ENCODE measurements around the gene RAB3C. TPM values are rescaled to one million over a fixed set of nuclear protein-coding genes. Genes with fewer than 3 reads are reported as not detected.

The RAB3C gene
- polyA plus RNA-seq, 4 donors = 0.22 to 6.5 (median 2.9) TPM

DNA sequence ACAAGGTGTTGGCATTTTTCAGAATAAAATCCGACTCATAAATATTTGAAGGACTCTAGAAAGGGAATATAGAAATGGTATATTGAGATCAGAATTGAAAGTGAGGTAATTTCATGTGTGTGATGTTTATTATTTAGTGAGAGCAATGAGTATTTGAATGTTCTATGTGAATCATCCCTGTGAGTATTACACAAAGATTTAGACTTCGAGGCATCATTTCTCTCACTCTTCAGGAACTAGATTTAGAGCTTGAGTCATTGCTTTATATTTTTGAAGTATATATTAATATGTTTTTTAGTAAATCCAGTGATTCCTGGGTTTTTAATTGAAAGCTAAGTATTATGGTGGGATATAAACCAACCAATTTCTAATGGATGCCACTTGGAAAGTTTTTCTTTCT, 91.2 kb downstream of the RAB3C start:
- FAIRE-seq = no peak
- DNase-seq = no peak
- 82 to 92% (median 91%) methylated on average over 2 of the region's 2 CpGs for WGBS, 3 donors

DNA sequence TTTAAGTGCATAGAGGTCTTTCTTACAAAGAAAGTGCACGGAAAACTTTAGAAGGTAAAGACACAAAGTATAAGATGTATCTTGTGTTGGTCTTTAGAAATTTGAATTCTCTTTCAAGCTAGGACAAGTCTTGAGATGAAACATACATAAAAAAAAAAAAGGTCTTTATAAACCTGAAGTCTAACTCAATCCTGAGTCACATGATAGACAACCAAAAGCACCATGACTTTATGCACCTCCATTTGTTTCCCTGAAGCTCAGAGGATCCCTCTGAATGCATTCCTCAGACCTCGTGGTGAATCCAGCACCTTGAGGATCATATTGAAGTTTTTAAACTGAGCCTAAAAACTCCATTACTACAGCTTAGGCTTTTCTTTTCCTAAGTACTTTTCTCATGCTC, 91.8 kb downstream of the RAB3C start:
- H3K36me3 ChIP-seq (ENCODE audit: control insufficient read depth in 3 of 3, insufficient read depth in 2 of 3, low read depth in 1 of 3, low read length in 3 of 3) = no peaks in the 10 kb centered on the region
- FAIRE-seq (no peak), DNase-seq (no peak)
- H3K4me3 ChIP-seq (ENCODE audit: low read depth in 1 of 3, low read length in 3 of 3) = no peak overlapping the region
- no peaks in the 10 kb centered on the region for H3K27me3 ChIP-seq (ENCODE audit: control insufficient read depth in 3 of 3, insufficient read depth in 3 of 3, low read length in 3 of 3)
- WGBS, 3 donors = 57 to 78% (median 71%) methylated on average over 2 of the region's 2 CpGs
- no peaks in the 10 kb centered on the region for H3K4me1 ChIP-seq (ENCODE audit: control insufficient read depth in 3 of 3, insufficient read depth in 2 of 3, low read depth in 1 of 3, low read length in 2 of 3)
- no peaks in the 10 kb centered on the region for H3K9me3 ChIP-seq (ENCODE audit: control insufficient read depth in 2 of 2, insufficient read depth in 1 of 2, low read depth in 1 of 2, low read length in 1 of 2)
- no peak overlapping the region for H3K27ac ChIP-seq (ENCODE audit: low read depth in 1 of 3, low read length in 2 of 3)

More for the DNA sequence above, 91.2 kb downstream of the RAB3C start:
- Histone ChIP-seq H3K9me3 (ENCODE audit: control insufficient read depth in 2 of 2, insufficient read depth in 1 of 2, low read depth in 1 of 2, low read length in 1 of 2) (no peaks in the 10 kb centered on the region), H3K27ac (ENCODE audit: low read depth in 1 of 3, low read length in 2 of 3) (no peak overlapping the region), H3K4me1 (ENCODE audit: control insufficient read depth in 3 of 3, insufficient read depth in 2 of 3, low read depth in 1 of 3, low read length in 2 of 3) (no peaks in the 10 kb centered on the region), H3K27me3 (ENCODE audit: control insufficient read depth in 3 of 3, insufficient read depth in 3 of 3, low read length in 3 of 3) (no peaks in the 10 kb centered on the region), H3K36me3 (ENCODE audit: control insufficient read depth in 3 of 3, insufficient read depth in 2 of 3, low read depth in 1 of 3, low read length in 3 of 3) (no peaks in the 10 kb centered on the region), H3K4me3 (ENCODE audit: low read depth in 1 of 3, low read length in 3 of 3) (no peak overlapping the region)

DNA sequence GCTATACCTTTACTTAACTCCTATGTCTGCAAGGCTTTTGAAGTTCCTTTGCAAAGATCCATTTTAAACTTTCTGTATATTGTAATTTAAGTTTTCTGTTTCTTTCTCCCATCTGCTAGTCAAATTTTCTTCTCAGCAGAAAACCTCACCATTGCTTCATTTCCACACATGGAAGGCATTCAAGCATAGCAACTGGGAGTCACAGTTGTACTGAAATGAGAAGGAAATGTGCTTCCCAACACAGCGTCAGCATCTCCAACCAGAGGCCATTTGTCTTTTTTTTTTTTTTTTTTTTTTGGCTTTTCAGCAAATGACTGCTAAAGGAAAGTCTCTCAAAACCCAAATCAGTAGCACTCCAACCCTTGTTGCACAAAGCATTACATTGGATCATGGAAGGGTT, 92.5 kb downstream of the RAB3C start:
- no peak for FAIRE-seq

DNA sequence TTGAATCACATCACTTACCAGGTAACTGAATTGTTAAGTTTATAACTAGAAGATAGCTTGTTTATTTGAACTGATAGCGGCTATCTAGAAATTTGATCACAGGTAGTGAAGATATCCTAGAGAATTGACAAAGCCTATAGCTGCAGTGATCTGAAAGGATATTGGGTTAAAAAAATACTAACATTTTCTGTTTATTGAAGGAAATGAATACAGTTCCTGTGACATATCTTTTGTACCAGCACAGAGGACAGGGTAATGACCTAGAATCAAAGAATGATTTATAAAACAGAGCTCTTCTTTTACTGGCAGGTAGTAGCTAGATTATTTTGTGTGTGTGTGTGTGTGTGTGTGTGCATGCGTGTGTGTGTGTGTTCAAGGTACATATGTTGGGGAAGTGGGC, 94.8 kb downstream of the RAB3C start:
- FAIRE-seq (no peak), DNase-seq (no peak)
- H3K4me1 ChIP-seq (ENCODE audit: control insufficient read depth in 3 of 3, insufficient read depth in 2 of 3, low read depth in 1 of 3, low read length in 2 of 3) = no peaks in the 10 kb centered on the region
- WGBS, 3 donors = 70 to 89% (median 79%) methylated on average over 2 of the region's 2 CpGs
- H3K9me3 ChIP-seq (ENCODE audit: control insufficient read depth in 2 of 2, insufficient read depth in 1 of 2, low read depth in 1 of 2, low read length in 1 of 2) = no peaks in the 10 kb centered on the region
- no peaks in the 10 kb centered on the region for H3K36me3 ChIP-seq (ENCODE audit: control insufficient read depth in 3 of 3, insufficient read depth in 2 of 3, low read depth in 1 of 3, low read length in 3 of 3)
- no peaks in the 10 kb centered on the region for H3K27me3 ChIP-seq (ENCODE audit: control insufficient read depth in 3 of 3, insufficient read depth in 3 of 3, low read length in 3 of 3)
- H3K27ac ChIP-seq (ENCODE audit: low read depth in 1 of 3, low read length in 2 of 3) = no peak overlapping the region
- no peak overlapping the region for H3K4me3 ChIP-seq (ENCODE audit: low read depth in 1 of 3, low read length in 3 of 3)

More for the DNA sequence above, 92.5 kb downstream of the RAB3C start:
- Histone ChIP-seq H3K4me1 (ENCODE audit: control insufficient read depth in 3 of 3, insufficient read depth in 2 of 3, low read depth in 1 of 3, low read length in 2 of 3) (no peaks in the 10 kb centered on the region), H3K4me3 (ENCODE audit: low read depth in 1 of 3, low read length in 3 of 3) (no peak overlapping the region), H3K27ac (ENCODE audit: low read depth in 1 of 3, low read length in 2 of 3) (no peak overlapping the region), H3K9me3 (ENCODE audit: control insufficient read depth in 2 of 2, insufficient read depth in 1 of 2, low read depth in 1 of 2, low read length in 1 of 2) (no peaks in the 10 kb centered on the region), H3K27me3 (ENCODE audit: control insufficient read depth in 3 of 3, insufficient read depth in 3 of 3, low read length in 3 of 3) (no peaks in the 10 kb centered on the region), H3K36me3 (ENCODE audit: control insufficient read depth in 3 of 3, insufficient read depth in 2 of 3, low read depth in 1 of 3, low read length in 3 of 3) (no peaks in the 10 kb centered on the region)
- WGBS, 3 donors = 62 to 93% (median 71%) methylated on average over 1 of the region's 1 CpG
- DNase-seq = no peak

DNA sequence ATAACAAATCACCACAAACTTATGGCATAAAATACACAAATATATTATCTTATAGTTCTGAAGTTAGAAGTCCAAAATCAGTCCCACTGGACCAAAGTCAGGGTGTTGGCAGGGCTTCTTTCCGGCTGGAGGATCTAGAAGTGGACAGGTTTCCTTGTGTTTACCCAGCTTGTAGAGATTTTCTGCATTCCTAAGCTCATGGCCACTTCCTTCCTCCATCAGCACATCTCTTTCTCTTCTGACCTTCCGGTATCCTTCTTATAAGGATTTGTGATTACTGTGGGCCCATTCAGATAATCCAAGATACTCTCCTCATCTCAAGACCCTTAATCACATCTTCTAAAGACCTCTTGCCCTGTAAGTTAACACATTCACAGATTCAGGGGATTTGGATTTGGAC, 97.6 kb downstream of the RAB3C start:
- FAIRE-seq (no peak), DNase-seq (no peak)
- 71 to 85% (median 75%) methylated on average over 2 of the region's 2 CpGs for WGBS, 3 donors
- no peaks in the 10 kb centered on the region for H3K27me3 ChIP-seq (ENCODE audit: control insufficient read depth in 3 of 3, insufficient read depth in 3 of 3, low read length in 3 of 3)
- no peak overlapping the region for H3K27ac ChIP-seq (ENCODE audit: low read depth in 1 of 3, low read length in 2 of 3)
- no peaks in the 10 kb centered on the region for H3K36me3 ChIP-seq (ENCODE audit: control insufficient read depth in 3 of 3, insufficient read depth in 2 of 3, low read depth in 1 of 3, low read length in 3 of 3)
- H3K9me3 ChIP-seq (ENCODE audit: control insufficient read depth in 2 of 2, insufficient read depth in 1 of 2, low read depth in 1 of 2, low read length in 1 of 2) = no peaks in the 10 kb centered on the region
- no peak overlapping the region for H3K4me3 ChIP-seq (ENCODE audit: low read depth in 1 of 3, low read length in 3 of 3)
- H3K4me1 ChIP-seq (ENCODE audit: control insufficient read depth in 3 of 3, insufficient read depth in 2 of 3, low read depth in 1 of 3, low read length in 2 of 3) = no peaks in the 10 kb centered on the region

DNA sequence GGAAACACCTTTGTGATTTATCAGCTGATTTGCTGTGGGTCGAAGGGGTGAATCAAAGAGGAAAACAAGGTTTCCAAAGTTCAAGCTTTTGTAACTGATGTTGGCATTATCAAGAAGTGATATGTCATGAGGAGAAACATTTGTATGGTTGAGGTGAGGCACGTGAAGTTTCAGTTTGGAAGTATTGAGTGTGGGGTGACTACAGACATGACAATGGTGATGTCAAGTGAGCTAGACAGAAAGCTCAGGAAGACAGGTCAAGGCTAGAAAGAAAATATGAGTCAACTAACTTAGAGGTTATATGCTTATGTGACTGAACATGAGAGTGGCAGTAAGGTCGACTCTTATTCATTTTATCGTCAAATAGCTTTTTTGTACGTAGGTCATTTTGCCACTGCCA, 99.1 kb downstream of the RAB3C start:
- Histone ChIP-seq H3K4me1 (ENCODE audit: control insufficient read depth in 3 of 3, insufficient read depth in 2 of 3, low read depth in 1 of 3, low read length in 2 of 3) (no peaks in the 10 kb centered on the region), H3K9me3 (ENCODE audit: control insufficient read depth in 2 of 2, insufficient read depth in 1 of 2, low read depth in 1 of 2, low read length in 1 of 2) (no peaks in the 10 kb centered on the region), H3K27ac (ENCODE audit: low read depth in 1 of 3, low read length in 2 of 3) (no peak overlapping the region), H3K36me3 (ENCODE audit: control insufficient read depth in 3 of 3, insufficient read depth in 2 of 3, low read depth in 1 of 3, low read length in 3 of 3) (no peaks in the 10 kb centered on the region), H3K4me3 (ENCODE audit: low read depth in 1 of 3, low read length in 3 of 3) (no peak overlapping the region), H3K27me3 (ENCODE audit: control insufficient read depth in 3 of 3, insufficient read depth in 3 of 3, low read length in 3 of 3) (no peaks in the 10 kb centered on the region)
- no peak for FAIRE-seq
- no peak for DNase-seq
- WGBS, 3 donors = 69 to 72% (median 72%) methylated on average over 5 of the region's 5 CpGs

DNA sequence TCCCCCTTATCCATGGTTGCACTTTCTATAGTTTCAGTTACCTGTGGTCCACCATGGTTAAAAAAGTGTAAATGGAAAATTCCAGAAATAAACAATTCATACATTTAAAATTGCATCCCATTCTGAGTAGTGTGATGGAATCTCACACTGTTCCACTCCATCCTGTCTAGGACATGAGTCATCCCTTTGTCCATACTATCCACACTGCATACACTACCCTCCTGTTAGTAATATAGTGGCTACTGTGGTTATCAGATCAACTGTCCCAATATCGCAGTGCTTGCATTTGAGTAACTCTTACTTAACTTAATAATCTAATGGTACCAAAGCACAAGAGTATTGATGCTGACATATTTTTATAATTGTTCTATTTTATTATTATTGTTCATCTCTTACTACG, 100.7 kb downstream of the RAB3C start:
- H3K9me3 ChIP-seq (ENCODE audit: control insufficient read depth in 2 of 2, insufficient read depth in 1 of 2, low read depth in 1 of 2, low read length in 1 of 2) = no peaks in the 10 kb centered on the region
- no peak overlapping the region for H3K27ac ChIP-seq (ENCODE audit: low read depth in 1 of 3, low read length in 2 of 3)
- no peak overlapping the region for H3K4me3 ChIP-seq (ENCODE audit: low read depth in 1 of 3, low read length in 3 of 3)
- FAIRE-seq (no peak), DNase-seq (no peak)
- WGBS, 3 donors = 93 to 94% (median 94%) methylated on average over 2 of the region's 2 CpGs
- no peaks in the 10 kb centered on the region for H3K27me3 ChIP-seq (ENCODE audit: control insufficient read depth in 3 of 3, insufficient read depth in 3 of 3, low read length in 3 of 3)
- H3K36me3 ChIP-seq (ENCODE audit: control insufficient read depth in 3 of 3, insufficient read depth in 2 of 3, low read depth in 1 of 3, low read length in 3 of 3) = no peaks in the 10 kb centered on the region
- no peaks in the 10 kb centered on the region for H3K4me1 ChIP-seq (ENCODE audit: control insufficient read depth in 3 of 3, insufficient read depth in 2 of 3, low read depth in 1 of 3, low read length in 2 of 3)

DNA sequence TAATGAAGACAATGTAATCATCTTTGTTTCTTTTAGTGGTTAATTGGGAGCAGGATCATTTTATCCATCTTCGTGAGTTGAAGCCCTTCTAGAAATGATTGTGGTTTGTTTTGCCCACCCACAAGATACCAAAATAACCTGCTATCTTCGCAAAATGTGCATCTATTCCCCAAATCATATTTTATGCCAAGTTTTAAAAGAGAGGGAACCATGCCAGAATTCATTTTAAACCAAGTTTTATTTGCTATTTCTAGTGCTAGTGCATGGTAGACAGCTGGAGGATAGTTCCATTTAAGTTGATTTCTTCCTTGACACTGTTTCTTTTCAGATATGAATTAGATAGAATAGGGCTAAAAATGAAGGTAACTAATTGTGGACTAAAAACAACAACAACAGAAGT, 104.2 kb downstream of the RAB3C start:
- WGBS, 3 donors = 69 to 95% (median 80%) methylated on average over 2 of the region's 2 CpGs
- no peaks in the 10 kb centered on the region for H3K36me3 ChIP-seq (ENCODE audit: control insufficient read depth in 3 of 3, insufficient read depth in 2 of 3, low read depth in 1 of 3, low read length in 3 of 3)
- no peak for FAIRE-seq

DNA sequence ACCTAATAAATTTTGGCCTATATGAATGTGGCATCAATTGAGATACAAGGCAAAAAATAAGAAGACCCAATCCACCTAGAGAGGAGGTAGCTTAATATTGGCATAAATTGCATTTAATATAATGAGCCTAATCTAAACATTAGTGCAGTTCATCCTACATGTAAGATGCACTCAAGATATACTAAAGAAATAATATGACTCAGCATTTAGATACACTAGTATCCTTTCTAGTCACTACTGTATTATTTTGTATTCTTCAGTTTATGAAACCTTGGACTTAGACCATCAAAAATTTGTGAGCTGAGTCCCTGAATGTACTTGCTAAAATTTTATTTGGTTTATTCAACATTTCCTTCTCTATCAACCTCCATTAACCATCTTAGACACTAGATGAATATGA, 104.7 kb downstream of the RAB3C start:
- no peaks in the 10 kb centered on the region for H3K36me3 ChIP-seq (ENCODE audit: control insufficient read depth in 3 of 3, insufficient read depth in 2 of 3, low read depth in 1 of 3, low read length in 3 of 3)
- H3K4me3 ChIP-seq (ENCODE audit: low read depth in 1 of 3, low read length in 3 of 3) = no peak overlapping the region
- no peaks in the 10 kb centered on the region for H3K4me1 ChIP-seq (ENCODE audit: control insufficient read depth in 3 of 3, insufficient read depth in 2 of 3, low read depth in 1 of 3, low read length in 2 of 3)
- H3K9me3 ChIP-seq (ENCODE audit: control insufficient read depth in 2 of 2, insufficient read depth in 1 of 2, low read depth in 1 of 2, low read length in 1 of 2) = no peaks in the 10 kb centered on the region
- H3K27me3 ChIP-seq (ENCODE audit: control insufficient read depth in 3 of 3, insufficient read depth in 3 of 3, low read length in 3 of 3) = no peaks in the 10 kb centered on the region
- FAIRE-seq (no peak), DNase-seq (no peak)
- H3K27ac ChIP-seq (ENCODE audit: low read depth in 1 of 3, low read length in 2 of 3) = no peak overlapping the region

More for the DNA sequence above, 104.2 kb downstream of the RAB3C start:
- H3K27ac ChIP-seq (ENCODE audit: low read depth in 1 of 3, low read length in 2 of 3) = no peak overlapping the region
- no peak for DNase-seq
- no peaks in the 10 kb centered on the region for H3K9me3 ChIP-seq (ENCODE audit: control insufficient read depth in 2 of 2, insufficient read depth in 1 of 2, low read depth in 1 of 2, low read length in 1 of 2)
- no peak overlapping the region for H3K4me3 ChIP-seq (ENCODE audit: low read depth in 1 of 3, low read length in 3 of 3)
- H3K27me3 ChIP-seq (ENCODE audit: control insufficient read depth in 3 of 3, insufficient read depth in 3 of 3, low read length in 3 of 3) = no peaks in the 10 kb centered on the region
- no peaks in the 10 kb centered on the region for H3K4me1 ChIP-seq (ENCODE audit: control insufficient read depth in 3 of 3, insufficient read depth in 2 of 3, low read depth in 1 of 3, low read length in 2 of 3)

Data from small intestine (tissue), 7 donors.